ENCODE measurements around the gene SAMD13. TPM values are rescaled to one million over a fixed set of nuclear protein-coding genes. Genes with fewer than 3 reads are reported as not detected.

SAMD13 gene
- total RNA-seq, 1 experiment from 2014 or later, result 0.61 TPM

DNA sequence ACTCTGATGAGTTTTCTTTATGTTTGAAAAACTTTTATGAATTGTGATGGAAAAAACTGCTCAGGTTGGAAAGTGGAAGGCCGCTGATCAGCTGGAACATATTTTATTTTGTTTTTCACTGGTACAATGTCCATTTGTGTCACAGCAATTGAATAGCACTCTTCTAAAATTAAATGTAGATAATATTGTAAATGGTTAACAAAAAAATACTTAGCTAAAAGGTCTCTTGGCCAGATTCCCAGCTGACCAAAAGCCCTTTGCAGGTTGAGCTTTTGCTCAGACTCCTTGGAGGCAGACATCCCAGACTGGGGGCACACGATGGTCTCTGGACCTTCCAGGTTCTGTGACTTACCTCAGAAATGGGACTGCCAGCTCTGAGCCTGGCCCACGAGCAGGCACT lies 26.3 kb downstream of the SAMD13 start:
- Histone ChIP-seq H3K27me3 (ENCODE audit: insufficient read depth, low read length) (no peaks in the 10 kb centered on the region), H4K5ac (ENCODE audit: insufficient read length, low read depth, low read length) (no peak overlapping the region), H3K27ac (ENCODE audit: insufficient read length, low read depth, low read length) (no peak overlapping the region), H3K14ac (ENCODE audit: insufficient read depth, low read length) (no peak overlapping the region), H3K79me1 (ENCODE audit: insufficient read depth, low read depth, low read length, poor library complexity, severe bottlenecking) (no peaks in the 10 kb centered on the region), H3K79me2 (ENCODE audit: insufficient read depth, low read length) (no peaks in the 10 kb centered on the region), H3K23ac (ENCODE audit: insufficient read length, low read depth, low read length) (no peak overlapping the region), H2AFZ (ENCODE audit: low read length) (no peak overlapping the region), H3K9ac (ENCODE audit: extremely low read depth, insufficient read length, low read length) (no peak overlapping the region), H3K4ac (ENCODE audit: low read depth, low read length) (no peak overlapping the region), H3K4me1 (ENCODE audit: insufficient read depth, low read length) (peaks cover 7% of the 10 kb centered on the region; the same call in 1 of the 2 replicates), H4K91ac (ENCODE audit: insufficient read length, low read depth, low read length) (no peak overlapping the region), H2BK20ac (ENCODE audit: low read depth, low read length, poor library complexity, severe bottlenecking) (no peak overlapping the region), H2BK12ac (ENCODE audit: insufficient read length, low read depth, low read length) (no peak overlapping the region), H2BK120ac (ENCODE audit: low read depth, low read length, poor library complexity, severe bottlenecking) (no peak overlapping the region), H2BK15ac (ENCODE audit: low read depth, low read length) (no peak overlapping the region), H2BK5ac (ENCODE audit: insufficient read length, low read length) (no peak overlapping the region), H3K9me3 (ENCODE audit: control insufficient read depth, low read depth, low read length) (no peaks in the 10 kb centered on the region), H3K18ac (ENCODE audit: insufficient read length, low read depth, low read length) (no peak overlapping the region), H3K56ac (ENCODE audit: insufficient read length, low read depth, low read length) (no peak overlapping the region), H4K8ac (replicated peaks; ENCODE audit: insufficient read length, low read depth, low read length) (no peak overlapping the region), H2AK5ac (ENCODE audit: insufficient read length, low read length) (no peak overlapping the region), H3K23me2 (ENCODE audit: insufficient read length, low read depth, low read length, poor library complexity, severe bottlenecking) (no peaks in the 10 kb centered on the region), H3K4me2 (ENCODE audit: insufficient read depth, insufficient read length, low read length) (no peak overlapping the region), H4K20me1 (ENCODE audit: control insufficient read depth, insufficient read depth, insufficient read length) (no peaks in the 10 kb centered on the region), H3T11ph (ENCODE audit: low read length) (no peak overlapping the region)
- no peak for DNase-seq
- Mint-ChIP-seq H3K4me3 (no peak overlapping the region), H3K27me3 (ENCODE audit: low read depth) (no peaks in the 10 kb centered on the region), H3K27ac (no peak overlapping the region), H3K4me1 (peaks cover 9% of the 10 kb centered on the region in 2 experiments), H3K9me3 (peaks cover 0 to 10% of the 10 kb centered on the region in 2 experiments; a peak in 3 of 5 replicates), H3K36me3 (ENCODE audit: insufficient read depth in 1 of 3, low read depth in 3 of 3) (peaks cover 0 to 18% (median 11%) of the 10 kb centered on the region in 3 experiments; a peak in 5 of 7 replicates)
- TF ChIP-seq, protein P1, sequence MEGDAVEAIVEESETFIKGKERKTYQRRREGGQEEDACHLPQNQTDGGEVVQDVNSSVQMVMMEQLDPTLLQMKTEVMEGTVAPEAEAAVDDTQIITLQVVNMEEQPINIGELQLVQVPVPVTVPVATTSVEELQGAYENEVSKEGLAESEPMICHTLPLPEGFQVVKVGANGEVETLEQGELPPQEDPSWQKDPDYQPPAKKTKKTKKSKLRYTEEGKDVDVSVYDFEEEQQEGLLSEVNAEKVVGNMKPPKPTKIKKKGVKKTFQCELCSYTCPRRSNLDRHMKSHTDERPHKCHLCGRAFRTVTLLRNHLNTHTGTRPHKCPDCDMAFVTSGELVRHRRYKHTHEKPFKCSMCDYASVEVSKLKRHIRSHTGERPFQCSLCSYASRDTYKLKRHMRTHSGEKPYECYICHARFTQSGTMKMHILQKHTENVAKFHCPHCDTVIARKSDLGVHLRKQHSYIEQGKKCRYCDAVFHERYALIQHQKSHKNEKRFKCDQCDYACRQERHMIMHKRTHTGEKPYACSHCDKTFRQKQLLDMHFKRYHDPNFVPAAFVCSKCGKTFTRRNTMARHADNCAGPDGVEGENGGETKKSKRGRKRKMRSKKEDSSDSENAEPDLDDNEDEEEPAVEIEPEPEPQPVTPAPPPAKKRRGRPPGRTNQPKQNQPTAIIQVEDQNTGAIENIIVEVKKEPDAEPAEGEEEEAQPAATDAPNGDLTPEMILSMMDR (conservative IDR thresholded peaks at IDR 0.05), result no peak
- no CpG with 5 or more reads among the region's 3 CpGs for WGBS (ENCODE audit: extremely low coverage, insufficient read length, low lambda C conversion rate)
